NCI-H2196 (cell line): Measurements from ENCODE around the gene CTNNBIP1.

Source experiments
- DNase-seq: peaks from one replicate; lab custom pipeline; 2025; ENCODE audit not compliant: unreplicated experiment; lab: John Stamatoyannopoulos, UW

Gene CTNNBIP1

GRCh38 chr1:9835758-9836631 lies 74.1 kb downstream of the CTNNBIP1 start:
- peak; percentile 83 for DNase-seq

GRCh38 chr1:9835404-9835757 lies 74.7 kb downstream of the CTNNBIP1 start:
- no peak for DNase-seq

GRCh38 chr1:9833632-9834031 lies 76.4 kb downstream of the CTNNBIP1 start:
- no peak for DNase-seq

GRCh38 chr1:9827558-9828185 lies 82.4 kb downstream of the CTNNBIP1 start:
- no peak for DNase-seq

GRCh38 chr1:9826616-9827015 lies 83.5 kb downstream of the CTNNBIP1 start:
- no peak for DNase-seq

GRCh38 chr1:9826087-9826486 lies 84.0 kb downstream of the CTNNBIP1 start:
- DNase-seq, result no peak

- DNase-seq, result peak; percentile 92
Measured at GRCh38 chr1:9825093-9826074, 84.7 kb downstream of the CTNNBIP1 start.

- DNase-seq, result no peak
Measured at GRCh38 chr1:9824702-9825089, 85.4 kb downstream of the CTNNBIP1 start.

- DNase-seq, result peak; percentile 95
Measured at GRCh38 chr1:9823943-9824701, 85.9 kb downstream of the CTNNBIP1 start, which contains the start of gene CLSTN1. TSS of gene CLSTN1 (minus strand) at chr1:9823965. CDS start at chr1:9823733, 232 bp downstream.

- no peak for DNase-seq
Measured at GRCh38 chr1:9823693-9823942, 86.5 kb downstream of the CTNNBIP1 start.

- no peak for DNase-seq
Measured at GRCh38 chr1:9822897-9823692, 87.0 kb downstream of the CTNNBIP1 start.

GRCh38 chr1:9822490-9822889 lies 87.6 kb downstream of the CTNNBIP1 start:
- DNase-seq, result no peak

GRCh38 chr1:9821710-9822109 lies 88.4 kb downstream of the CTNNBIP1 start:
- no peak for DNase-seq

- no peak for DNase-seq
Measured at GRCh38 chr1:9820521-9820920, 89.5 kb downstream of the CTNNBIP1 start.

GRCh38 chr1:9817734-9818133 lies 92.3 kb downstream of the CTNNBIP1 start:
- no peak for DNase-seq

GRCh38 chr1:9816199-9816598 lies 93.9 kb downstream of the CTNNBIP1 start:
- DNase-seq, result no peak

- DNase-seq, result no peak
Measured at GRCh38 chr1:9815150-9815549, 94.9 kb downstream of the CTNNBIP1 start.

GRCh38 chr1:9814619-9815018 lies 95.5 kb downstream of the CTNNBIP1 start:
- DNase-seq, result no peak

- DNase-seq, result no peak
Measured at GRCh38 chr1:9811239-9811966, 98.7 kb downstream of the CTNNBIP1 start.
